GM12872 (cell line): ENCODE data around the gene SCCPDH.

ENCODE experiments used
- CTCF ChIP-seq: IDR thresholded peaks from 3 replicates; pipeline ENCODE4 v1.5.1; 2011; ENCODE audit warnings: low read depth, mild to moderate bottlenecking, low read length, moderate library complexity; ENCODE audit not compliant: insufficient read depth

The SCCPDH gene

GRCh38 chr1:246728311-246728710 lies 4.1 kb downstream of the SCCPDH start:
- no peak for TF ChIP-seq CTCF

- no peak for TF ChIP-seq CTCF
Measured at GRCh38 chr1:246730839-246731238, 6.6 kb downstream of the SCCPDH start.

GRCh38 chr1:246733704-246734103 lies 9.5 kb downstream of the SCCPDH start:
- no peak for TF ChIP-seq CTCF

GRCh38 chr1:246734866-246735265 lies 10.7 kb downstream of the SCCPDH start:
- no peak for TF ChIP-seq CTCF

GRCh38 chr1:246735735-246736134 lies 11.5 kb downstream of the SCCPDH start:
- no peak for TF ChIP-seq CTCF

GRCh38 chr1:246742396-246742795 lies 18.2 kb downstream of the SCCPDH start:
- TF ChIP-seq CTCF = no peak

- TF ChIP-seq CTCF = no peak
Measured at GRCh38 chr1:246748006-246748405, 23.8 kb downstream of the SCCPDH start.

GRCh38 chr1:246748867-246749266 lies 24.7 kb downstream of the SCCPDH start:
- TF ChIP-seq CTCF = no peak
